AG09319 (cell line): ENCODE measurements around the gene ARID4B.

Experiments used
- DNase-seq: peaks from one replicate; pipeline ENCODE4 v3.0.0-alpha.2; 2010; ENCODE audit warnings: low read depth; ENCODE audit errors: extremely low read depth
- TF ChIP-seq, protein P1 (sequence below): IDR thresholded peaks from 2 replicates; pipeline ENCODE4 v1.5.1; 2011; ENCODE audit warnings: low read depth, mild to moderate bottlenecking, inconsistent platforms, low read length, moderate library complexity

The ARID4B gene

DNA sequence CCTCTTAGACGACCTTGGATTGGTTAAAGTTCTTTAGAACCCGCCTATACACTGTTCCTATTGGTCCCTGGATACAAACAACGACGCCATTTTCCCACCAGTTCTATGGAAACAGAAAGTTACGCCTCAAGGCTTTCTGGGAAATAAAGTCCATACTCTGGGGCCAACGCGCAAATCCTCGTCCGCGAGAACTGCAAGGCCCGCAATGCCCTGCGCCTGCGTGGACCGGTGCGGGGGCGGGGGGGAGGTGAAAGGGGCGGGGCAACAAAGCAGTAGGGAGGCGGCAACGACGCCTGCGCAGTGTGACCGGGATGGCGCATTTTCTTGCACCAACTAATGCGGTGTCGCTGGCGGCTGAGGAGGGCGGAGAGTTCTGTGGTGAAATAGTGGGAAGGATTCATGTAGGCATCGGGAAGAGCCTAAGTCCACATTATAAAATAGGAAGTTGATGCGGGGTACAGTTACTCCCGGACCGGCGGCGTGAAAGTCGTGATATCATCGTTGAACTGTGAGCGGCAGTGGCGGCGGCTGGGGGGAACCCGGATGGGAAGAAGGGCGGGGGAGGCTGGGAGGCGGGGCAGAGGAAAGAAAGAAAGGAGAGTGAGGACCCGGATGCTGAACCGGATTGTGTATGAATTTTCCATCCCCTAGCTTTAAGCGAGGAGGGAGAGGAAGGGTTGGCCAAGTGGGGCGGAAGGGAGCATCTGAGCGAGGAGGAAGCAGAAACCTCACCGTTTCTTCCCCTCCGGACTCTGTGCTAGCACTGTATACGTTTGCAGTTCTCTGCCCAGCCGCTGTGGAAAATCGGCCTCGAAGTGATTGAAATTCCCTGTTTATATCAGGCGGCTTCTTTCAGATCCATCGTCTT lies 526 bp upstream of the ARID4B start, which contains the start of gene GGPS1:
GGPS1 (plus strand) TSS at position 300 of the 868 bp plus-strand sequence. CDS start 6,695 bp downstream, outside the sequence.
- DNase-seq = peak; percentile 99
- TF ChIP-seq, protein P1, sequence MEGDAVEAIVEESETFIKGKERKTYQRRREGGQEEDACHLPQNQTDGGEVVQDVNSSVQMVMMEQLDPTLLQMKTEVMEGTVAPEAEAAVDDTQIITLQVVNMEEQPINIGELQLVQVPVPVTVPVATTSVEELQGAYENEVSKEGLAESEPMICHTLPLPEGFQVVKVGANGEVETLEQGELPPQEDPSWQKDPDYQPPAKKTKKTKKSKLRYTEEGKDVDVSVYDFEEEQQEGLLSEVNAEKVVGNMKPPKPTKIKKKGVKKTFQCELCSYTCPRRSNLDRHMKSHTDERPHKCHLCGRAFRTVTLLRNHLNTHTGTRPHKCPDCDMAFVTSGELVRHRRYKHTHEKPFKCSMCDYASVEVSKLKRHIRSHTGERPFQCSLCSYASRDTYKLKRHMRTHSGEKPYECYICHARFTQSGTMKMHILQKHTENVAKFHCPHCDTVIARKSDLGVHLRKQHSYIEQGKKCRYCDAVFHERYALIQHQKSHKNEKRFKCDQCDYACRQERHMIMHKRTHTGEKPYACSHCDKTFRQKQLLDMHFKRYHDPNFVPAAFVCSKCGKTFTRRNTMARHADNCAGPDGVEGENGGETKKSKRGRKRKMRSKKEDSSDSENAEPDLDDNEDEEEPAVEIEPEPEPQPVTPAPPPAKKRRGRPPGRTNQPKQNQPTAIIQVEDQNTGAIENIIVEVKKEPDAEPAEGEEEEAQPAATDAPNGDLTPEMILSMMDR = no peak; the same call in 1 of the 2 replicates

DNA sequence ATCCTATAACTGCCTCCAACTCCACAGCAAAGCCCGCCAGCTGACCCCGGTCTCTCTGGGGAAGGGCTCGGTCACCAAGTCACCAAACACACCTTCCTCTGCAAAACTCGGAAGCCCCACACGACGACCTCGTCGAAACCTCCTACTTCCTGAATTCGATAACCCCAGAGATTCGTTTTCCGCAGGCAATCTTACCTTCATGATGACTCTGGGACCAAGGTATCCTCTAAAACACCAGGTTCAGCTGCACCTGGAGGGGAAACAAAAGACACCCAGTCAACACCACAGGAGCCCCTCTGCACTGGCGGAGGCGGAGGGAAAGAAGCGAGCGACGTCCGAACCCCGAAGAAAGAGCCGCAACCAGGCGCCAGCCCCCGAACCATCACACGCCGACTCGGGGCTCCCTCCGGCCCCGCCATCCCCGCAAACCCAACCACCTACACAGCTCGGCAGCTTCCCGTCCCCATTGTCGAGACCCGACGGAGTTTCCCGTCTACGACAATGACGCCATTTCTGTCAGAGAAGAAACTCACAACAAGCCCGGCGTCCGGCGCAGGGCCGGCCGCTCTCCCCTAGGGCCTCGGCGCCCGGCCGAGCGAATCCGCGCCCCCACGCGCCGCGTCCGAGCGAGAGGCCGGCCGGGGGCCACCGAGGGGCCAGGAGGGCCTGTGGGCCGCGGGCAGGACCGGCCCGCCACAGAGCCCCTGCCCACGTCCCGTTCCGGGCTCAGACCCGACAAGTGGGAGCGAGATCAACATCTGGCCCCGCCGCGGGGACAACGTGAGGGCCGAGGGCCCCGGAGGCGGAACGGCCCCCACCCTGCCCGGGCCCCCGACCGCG lies 1.0 kb downstream of the ARID4B start:
- DNase-seq = no peak
- TF ChIP-seq, protein P1 = no peak

DNA sequence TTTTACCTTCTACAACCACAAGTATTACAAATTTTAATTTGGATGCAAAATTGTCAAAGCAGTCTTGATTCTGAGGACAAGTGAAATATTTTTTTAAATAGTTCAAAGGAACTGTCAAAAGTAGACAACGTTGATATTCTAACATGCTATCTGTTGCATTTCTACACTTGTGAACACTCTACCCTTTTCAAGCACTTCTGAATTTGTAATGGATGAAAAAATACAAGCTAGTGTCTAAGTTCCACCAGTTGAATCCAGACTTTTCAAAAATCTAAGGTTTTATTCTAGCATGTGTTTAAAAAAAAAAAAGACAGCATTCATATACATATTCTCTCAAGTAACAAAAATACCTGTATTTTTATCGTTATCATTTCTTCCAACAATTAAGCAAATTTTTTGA lies 2.1 kb downstream of the ARID4B start:
- DNase-seq = no peak
- TF ChIP-seq, protein P1 = no peak

DNA sequence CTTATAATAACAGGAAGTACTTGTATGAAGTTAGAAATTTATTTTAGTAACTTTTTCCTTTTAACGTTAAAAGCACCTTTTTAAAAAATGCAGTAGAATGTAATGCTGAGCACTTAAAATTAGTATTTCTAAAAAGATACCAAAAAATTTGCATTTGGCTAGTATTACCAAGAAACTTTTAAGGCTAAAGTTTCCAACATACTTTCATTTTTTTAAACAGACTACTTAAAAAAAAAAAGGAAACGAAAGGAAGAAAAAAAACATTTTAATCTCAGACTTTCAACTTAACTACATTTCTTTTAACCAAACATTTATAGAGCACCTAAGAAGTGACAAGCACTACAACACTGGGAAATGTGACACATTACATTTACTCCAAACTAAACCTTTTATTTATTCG lies 2.8 kb downstream of the ARID4B start:
- TF ChIP-seq, protein P1 = no peak

DNA sequence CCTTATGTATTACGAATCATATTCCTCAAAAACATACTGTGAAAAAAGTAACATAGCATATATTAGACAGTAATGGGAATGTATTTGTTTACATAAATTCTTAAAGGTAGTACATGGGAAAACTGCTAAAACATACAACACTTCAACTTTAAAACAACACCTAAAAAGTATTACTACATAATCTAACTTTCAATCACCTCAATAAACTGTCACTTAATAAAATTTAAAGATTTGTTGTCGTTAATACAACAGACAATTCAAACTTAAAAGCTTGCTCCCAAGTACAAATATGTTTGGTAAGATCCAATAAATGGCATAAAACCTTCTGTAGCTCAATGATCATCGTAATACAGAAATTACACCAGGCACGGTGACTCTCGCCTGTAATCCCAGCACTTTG lies 3.7 kb downstream of the ARID4B start:
- TF ChIP-seq, protein P1 = no peak
- DNase-seq = no peak

More for the DNA sequence above, 2.8 kb downstream of the ARID4B start:
- DNase-seq = no peak

DNA sequence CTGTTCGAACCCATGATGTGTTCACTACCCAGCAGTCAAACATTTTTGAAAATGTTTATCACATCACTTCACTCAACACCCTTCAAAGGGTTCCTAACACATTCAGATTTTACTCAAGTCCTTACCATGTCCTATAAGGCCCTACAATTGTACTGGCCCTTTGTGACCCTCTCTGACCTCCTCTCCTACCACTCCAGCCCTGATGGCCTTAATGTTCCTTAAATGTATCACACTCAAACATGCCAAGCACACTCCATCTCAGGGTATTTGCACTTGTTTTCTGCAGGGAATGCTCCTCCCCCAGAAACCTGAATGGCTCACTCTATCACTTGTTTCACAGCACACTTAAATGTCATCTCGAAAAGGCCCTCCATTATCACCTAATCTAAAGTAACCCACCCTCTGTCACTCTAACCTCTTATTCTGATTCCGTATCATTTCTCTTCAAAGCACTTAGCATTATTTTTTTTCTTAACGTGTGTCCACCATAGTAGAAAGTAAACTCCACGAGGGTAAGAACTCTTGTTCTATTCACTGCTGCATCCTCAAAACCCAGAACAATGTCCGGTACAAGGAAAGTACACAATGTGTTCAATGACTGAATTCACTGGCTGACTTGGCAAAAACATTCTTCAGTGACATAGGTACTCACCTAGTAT lies 7.3 kb downstream of the ARID4B start:
- TF ChIP-seq, protein P1 = no peak
- no peak for DNase-seq
